SK-N-SH treated with all-trans-retinoic acid at 6 μM for 48 hours (cell line): ENCODE results near the gene KLC1.

Experiments
- ATAC-seq: fragments of 200-7000 bp; cut with Tn5 transposase; 3 replicates; pipeline ENCODE4 v1.9.1; 2020; ENCODE audit warnings: mild to moderate bottlenecking, moderate library complexity
- ARNTL ChIP-seq: fragments of 450-650 bp; formaldehyde crosslinking; IDR thresholded peaks from 2 replicates; pipeline ENCODE4 v1.5.0; 2020; ENCODE audit warnings: low read depth, mild to moderate bottlenecking, moderate library complexity, borderline replicate concordance
- BACH2 ChIP-seq: fragments of 250-450 bp; sonication (Bioruptor Pico); IDR thresholded peaks from 2 replicates; pipeline ENCODE4 v1.9.0; 2021; ENCODE audit warnings: mild to moderate bottlenecking, borderline replicate concordance
- CREB5 ChIP-seq: fragments of 250-450 bp; sonication (Bioruptor Pico); IDR thresholded peaks from 2 replicates; pipeline ENCODE4 v1.5.1; 2020; ENCODE audit warnings: low read depth, mild to moderate bottlenecking, moderate library complexity
- CSDC2 ChIP-seq: fragments of 250-450 bp; sonication (Bioruptor Pico); IDR thresholded peaks from 2 replicates; pipeline ENCODE4 v1.5.0; 2020; ENCODE audit warnings: mild to moderate bottlenecking, moderate library complexity
- GLIS3 ChIP-seq: fragments of 250-450 bp; sonication (Bioruptor Pico); IDR thresholded peaks from 2 replicates; pipeline ENCODE4 v1.5.0; 2020; ENCODE audit warnings: mild to moderate bottlenecking, moderate library complexity
- ISL1 ChIP-seq: fragments of 250-450 bp; sonication (Bioruptor Pico); IDR thresholded peaks from 2 replicates; pipeline ENCODE4 v2.1.2; 2022; ENCODE audit warnings: mild to moderate bottlenecking, moderate library complexity
- PATZ1 ChIP-seq: fragments of 250-450 bp; sonication (Bioruptor Pico); IDR thresholded peaks from 2 replicates; pipeline ENCODE4 v1.8.0; 2020; ENCODE audit warnings: mild to moderate bottlenecking, moderate library complexity, borderline replicate concordance
- POU6F1 ChIP-seq: fragments of 250-450 bp; sonication (Bioruptor Pico); IDR thresholded peaks from 2 replicates; pipeline ENCODE4 v1.8.0; 2021; ENCODE audit warnings: low read depth, mild to moderate bottlenecking, moderate library complexity, borderline replicate concordance
- RARB ChIP-seq: fragments of 250-450 bp; sonication (Bioruptor Pico); IDR thresholded peaks from 2 replicates; pipeline ENCODE4 v1.8.0; 2021; ENCODE audit warnings: mild to moderate bottlenecking, moderate library complexity
- SNAI2 ChIP-seq: fragments of 250-450 bp; sonication (Bioruptor Pico); IDR thresholded peaks from 2 replicates; pipeline ENCODE4 v1.5.0; 2020; ENCODE audit warnings: mild to moderate bottlenecking, moderate library complexity
- TCF4 ChIP-seq: fragments of 250-450 bp; sonication (Bioruptor Pico); IDR thresholded peaks from 2 replicates; pipeline ENCODE4 v1.8.0; 2021; ENCODE audit warnings: mild to moderate bottlenecking, moderate library complexity, borderline replicate concordance
- TOX ChIP-seq: fragments of 250-450 bp; sonication (Bioruptor Pico); IDR thresholded peaks from 2 replicates; pipeline ENCODE4 v1.8.0; 2021; ENCODE audit warnings: mild to moderate bottlenecking, moderate library complexity, borderline replicate concordance
- TSHZ2 ChIP-seq: fragments of 250-450 bp; sonication (Bioruptor Pico); IDR thresholded peaks from 2 replicates; pipeline ENCODE4 v1.5.0; 2020; ENCODE audit warnings: mild to moderate bottlenecking, moderate library complexity
- ZC3H10 ChIP-seq: fragments of 250-450 bp; sonication (Bioruptor Pico); IDR thresholded peaks from 2 replicates; pipeline ENCODE4 v1.5.1; 2021; ENCODE audit warnings: mild to moderate bottlenecking, moderate library complexity
- ZFP3 ChIP-seq: fragments of 250-450 bp; sonication (Bioruptor Pico); IDR thresholded peaks from 2 replicates; pipeline ENCODE4 v1.5.0; 2020; ENCODE audit warnings: mild to moderate bottlenecking, moderate library complexity
- ZFP30 ChIP-seq: fragments of 450-650 bp; formaldehyde crosslinking; IDR thresholded peaks from 2 replicates; pipeline ENCODE4 v1.5.0; 2022; ENCODE audit warnings: mild to moderate bottlenecking, moderate library complexity
- ZNF565 ChIP-seq: fragments of 450-650 bp; formaldehyde crosslinking; conservative IDR thresholded peaks from 2 replicates; pipeline ENCODE4 v1.5.0; 2020; ENCODE audit warnings: low read depth, mild to moderate bottlenecking, moderate library complexity
- ZNF8 ChIP-seq: fragments of 450-650 bp; formaldehyde crosslinking; IDR thresholded peaks from 2 replicates; pipeline ENCODE4 v1.5.0; 2020; ENCODE audit warnings: mild to moderate bottlenecking, moderate library complexity

The KLC1 gene

GRCh38 chr14:103716091-103716801 is 87.2 kb downstream of the KLC1 start:
- TF ChIP-seq RARB (CRISPR knock-in tag) (no peak), POU6F1 (no peak)
- no peak for ATAC-seq

GRCh38 chr14:103716899-103717411 is 87.9 kb downstream of the KLC1 start:
- ATAC-seq, result no peak

GRCh38 chr14:103718572-103718971 is 89.6 kb downstream of the KLC1 start:
- TF ChIP-seq PATZ1 (CRISPR knock-in tag) (no peak), ZFP30 (CRISPR knock-in tag) (no peak)
- TF ChIP-seq, all 23 proteins: peak for 0
- no peak for ATAC-seq

More at GRCh38 chr14:103716899-103717411, 87.9 kb downstream of the KLC1 start:
- TF ChIP-seq TCF4 (CRISPR knock-in tag) (no peak), SNAI2 (no peak), CSDC2 (no peak), ZNF565 (no peak), ZC3H10 (CRISPR knock-in tag) (no peak), ARNTL (CRISPR knock-in tag) (no peak), RARB (CRISPR knock-in tag) (no peak), TSHZ2 (CRISPR knock-in tag) (no peak), PATZ1 (CRISPR knock-in tag) (no peak), ZNF8 (CRISPR knock-in tag) (no peak), TOX (CRISPR knock-in tag) (no peak), ZFP3 (CRISPR knock-in tag) (no peak)
- TF ChIP-seq, all 23 proteins: peak for 0

GRCh38 chr14:103719751-103720150 is 90.7 kb downstream of the KLC1 start:
- TF ChIP-seq CREB5 (CRISPR knock-in tag) (no peak), BACH2 (no peak), TSHZ2 (CRISPR knock-in tag) (no peak), SNAI2 (no peak), ZNF8 (CRISPR knock-in tag) (no peak), TCF4 (CRISPR knock-in tag) (no peak), RARB (CRISPR knock-in tag) (no peak), GLIS3 (CRISPR knock-in tag) (no peak), CSDC2 (no peak), ZFP30 (CRISPR knock-in tag) (no peak), ZNF565 (no peak), POU6F1 (no peak), ARNTL (CRISPR knock-in tag) (no peak), ISL1 (CRISPR knock-in tag) (no peak)
- ATAC-seq, result no peak
